ENCODE data around the gene BRIX1. TPM values are rescaled to one million over a fixed set of nuclear protein-coding genes. Genes with fewer than 3 reads are reported as not detected.

BRIX1 gene
- total RNA-seq, 1 experiment from 2014 or later, result 93.3 TPM

DNA sequence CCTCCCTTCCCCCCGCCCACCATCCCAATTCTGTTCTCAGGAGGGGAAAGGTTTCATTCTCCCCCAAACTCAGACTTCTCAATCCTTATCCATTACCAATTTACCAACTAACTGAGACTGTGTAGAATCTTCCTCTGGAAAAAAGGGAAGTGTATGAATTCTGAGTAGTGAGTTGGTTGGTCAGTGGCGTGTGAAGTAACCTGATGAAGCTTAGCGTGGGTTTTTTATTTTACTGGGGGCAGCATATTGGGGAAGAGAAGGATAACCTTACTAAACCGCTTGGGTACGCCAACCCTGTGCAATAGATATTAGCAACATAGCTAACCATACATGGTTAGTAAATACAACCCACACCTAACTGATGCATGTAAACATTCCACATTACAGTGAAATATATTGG lies 12.8 kb downstream of the BRIX1 start:
- Histone ChIP-seq H3K27ac (ENCODE audit: low read depth, low read length, poor library complexity, severe bottlenecking) (no peak overlapping the region), H3K9me3 (ENCODE audit: low read depth, low read length, poor library complexity, severe bottlenecking) (no peaks in the 10 kb centered on the region), H3K4me1 (ENCODE audit: insufficient read depth, low read length, poor library complexity, severe bottlenecking) (peaks cover 4% of the 10 kb centered on the region), H3K4me3 (ENCODE audit: low read depth, low read length, poor library complexity, severe bottlenecking) (no peak overlapping the region), H3K27me3 (replicated peaks; ENCODE audit: insufficient read depth, low read depth, low read length, poor library complexity) (no peaks in the 10 kb centered on the region), H3K36me3 (ENCODE audit: insufficient read depth, low read length, poor library complexity, severe bottlenecking) (peaks cover 40% of the 10 kb centered on the region)
- no peak for DNase-seq (ENCODE audit: low spot score)
- ChIA-PET CTCF (no interaction called here), POLR2A (ENCODE audit: low non-redundant PET) (no interaction called here)
- no TSS peak for BruUV-seq (replicated peaks)
- TF ChIP-seq, protein P1, sequence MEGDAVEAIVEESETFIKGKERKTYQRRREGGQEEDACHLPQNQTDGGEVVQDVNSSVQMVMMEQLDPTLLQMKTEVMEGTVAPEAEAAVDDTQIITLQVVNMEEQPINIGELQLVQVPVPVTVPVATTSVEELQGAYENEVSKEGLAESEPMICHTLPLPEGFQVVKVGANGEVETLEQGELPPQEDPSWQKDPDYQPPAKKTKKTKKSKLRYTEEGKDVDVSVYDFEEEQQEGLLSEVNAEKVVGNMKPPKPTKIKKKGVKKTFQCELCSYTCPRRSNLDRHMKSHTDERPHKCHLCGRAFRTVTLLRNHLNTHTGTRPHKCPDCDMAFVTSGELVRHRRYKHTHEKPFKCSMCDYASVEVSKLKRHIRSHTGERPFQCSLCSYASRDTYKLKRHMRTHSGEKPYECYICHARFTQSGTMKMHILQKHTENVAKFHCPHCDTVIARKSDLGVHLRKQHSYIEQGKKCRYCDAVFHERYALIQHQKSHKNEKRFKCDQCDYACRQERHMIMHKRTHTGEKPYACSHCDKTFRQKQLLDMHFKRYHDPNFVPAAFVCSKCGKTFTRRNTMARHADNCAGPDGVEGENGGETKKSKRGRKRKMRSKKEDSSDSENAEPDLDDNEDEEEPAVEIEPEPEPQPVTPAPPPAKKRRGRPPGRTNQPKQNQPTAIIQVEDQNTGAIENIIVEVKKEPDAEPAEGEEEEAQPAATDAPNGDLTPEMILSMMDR (conservative IDR thresholded peaks at IDR 0.05; ENCODE audit: low read depth, low read length), result no peak
- no peak for TF ChIP-seq EZH2 (IDR thresholded peaks at IDR 0.05; ENCODE audit: borderline replicate concordance, low read depth, low read length, poor library complexity, severe bottlenecking)
- intact Hi-C loops (cut with micrococcal nuclease; ENCODE audit: unreplicated experiment), result no loop called here

DNA sequence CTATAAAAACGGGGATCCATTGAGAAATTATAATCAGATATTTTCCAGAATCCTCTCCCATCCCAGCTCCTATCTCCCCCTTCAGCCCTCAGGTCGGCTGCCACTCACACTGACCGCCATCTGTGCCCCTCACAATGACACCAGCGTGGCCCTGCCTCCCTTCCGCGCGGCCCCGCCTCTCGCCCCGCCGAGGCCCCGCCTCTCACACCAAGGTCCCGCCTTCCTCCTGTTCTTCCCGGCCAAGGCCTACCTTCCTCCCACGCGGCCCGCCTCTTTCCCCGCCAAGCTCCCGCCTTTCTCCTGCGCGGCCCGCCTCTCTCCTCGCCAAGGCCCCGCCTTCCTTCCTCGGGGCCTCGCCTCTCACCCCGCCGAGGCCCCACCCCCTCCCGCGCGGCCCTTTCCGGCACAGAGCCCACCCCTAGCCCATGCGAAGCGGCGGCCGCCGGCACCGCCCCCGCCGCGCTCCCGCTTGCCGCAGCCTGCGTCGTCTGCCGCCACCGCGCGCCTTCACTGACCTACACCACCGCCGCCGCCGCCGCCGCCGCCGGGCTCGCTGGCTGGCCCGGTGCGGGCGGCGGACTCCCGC lies 13.7 kb downstream of the BRIX1 start, which contains the start of gene DNAJC21:
DNAJC21 (plus strand) TSS at position 426 of the 586 bp plus-strand sequence. CDS start 261 bp downstream, outside the sequence.
- peaks cover 30% of the 10 kb centered on the region for H3K36me3 ChIP-seq (ENCODE audit: insufficient read depth, low read length, poor library complexity, severe bottlenecking)
- H3K4me1 ChIP-seq (ENCODE audit: insufficient read depth, low read length, poor library complexity, severe bottlenecking), result peaks cover 4% of the 10 kb centered on the region
- H3K27ac ChIP-seq (ENCODE audit: low read depth, low read length, poor library complexity, severe bottlenecking), result peak within 1 kb of the TSS; percentile 83
- H3K4me3 ChIP-seq (ENCODE audit: low read depth, low read length, poor library complexity, severe bottlenecking), result peak within 1 kb of the TSS; percentile 96
- intact Hi-C loops (cut with micrococcal nuclease; ENCODE audit: unreplicated experiment), result no loop called here
- no peaks in the 10 kb centered on the region for H3K9me3 ChIP-seq (ENCODE audit: low read depth, low read length, poor library complexity, severe bottlenecking)
- ChIA-PET CTCF (interaction anchor here (1.0 kb wide), 1 partner anchor 74 kb away, joined by 3 read pairs; no protein-coding TSS in a partner anchor), POLR2A (ENCODE audit: low non-redundant PET) (interaction anchor here (0.5 to 0.6 kb wide), 3 partner anchors 18 to 921 kb away, joined by 3 to 4 read pairs (median 4); partner anchors contain the start of gene PRLR)
- no peaks in the 10 kb centered on the region for H3K27me3 ChIP-seq (replicated peaks; ENCODE audit: insufficient read depth, low read depth, low read length, poor library complexity)
- peak; percentile 99 for DNase-seq (ENCODE audit: low spot score)
- BruUV-seq (replicated peaks), result no TSS peak
- TF ChIP-seq EZH2 (IDR thresholded peaks at IDR 0.05; ENCODE audit: borderline replicate concordance, low read depth, low read length, poor library complexity, severe bottlenecking), result no peak
- TF ChIP-seq, protein P1 (conservative IDR thresholded peaks at IDR 0.05; ENCODE audit: low read depth, low read length), result no peak

GRCh38 chr5:34929720-34930461 lies 14.4 kb downstream of the BRIX1 start:
- BruUV-seq (replicated peaks), result no TSS peak
- peak; percentile 82 for DNase-seq (ENCODE audit: low spot score)
- H3K4me1 ChIP-seq (ENCODE audit: insufficient read depth, low read length, poor library complexity, severe bottlenecking), result peaks cover 4% of the 10 kb centered on the region
- no peaks in the 10 kb centered on the region for H3K9me3 ChIP-seq (ENCODE audit: low read depth, low read length, poor library complexity, severe bottlenecking)
- H3K4me3 ChIP-seq (ENCODE audit: low read depth, low read length, poor library complexity, severe bottlenecking), result peak overlapping the region; percentile 96
- H3K27me3 ChIP-seq (replicated peaks; ENCODE audit: insufficient read depth, low read depth, low read length, poor library complexity), result no peaks in the 10 kb centered on the region
- peaks cover 24% of the 10 kb centered on the region for H3K36me3 ChIP-seq (ENCODE audit: insufficient read depth, low read length, poor library complexity, severe bottlenecking)
- intact Hi-C loops (cut with micrococcal nuclease; ENCODE audit: unreplicated experiment), result no loop called here
- CTCF ChIA-PET, result interaction anchor here (1.0 kb wide), 1 partner anchor 73 kb away, joined by 3 read pairs; no protein-coding TSS in a partner anchor
- TF ChIP-seq, protein P1 (conservative IDR thresholded peaks at IDR 0.05; ENCODE audit: low read depth, low read length), result no peak
- no peak for TF ChIP-seq EZH2 (IDR thresholded peaks at IDR 0.05; ENCODE audit: borderline replicate concordance, low read depth, low read length, poor library complexity, severe bottlenecking)
- H3K27ac ChIP-seq (ENCODE audit: low read depth, low read length, poor library complexity, severe bottlenecking), result peak overlapping the region; percentile 83
- POLR2A ChIA-PET (ENCODE audit: low non-redundant PET), result interaction anchor here (0.6 kb wide), 1 partner anchor 935 kb away, joined by 4 read pairs; no protein-coding TSS in a partner anchor
